ENCODE data around the gene NT5DC3. TPM values are rescaled to one million over a fixed set of nuclear protein-coding genes. Genes with fewer than 3 reads are reported as not detected.
"Not testable (repeated sequence)": the region's sequence is repeated elsewhere in the genome, so short reads cannot be mapped to it uniquely, and the experiment has no call there.

Gene NT5DC3
- total RNA-seq, 2 experiments from 2014 or later: 2.7 to 5.3 TPM

DNA sequence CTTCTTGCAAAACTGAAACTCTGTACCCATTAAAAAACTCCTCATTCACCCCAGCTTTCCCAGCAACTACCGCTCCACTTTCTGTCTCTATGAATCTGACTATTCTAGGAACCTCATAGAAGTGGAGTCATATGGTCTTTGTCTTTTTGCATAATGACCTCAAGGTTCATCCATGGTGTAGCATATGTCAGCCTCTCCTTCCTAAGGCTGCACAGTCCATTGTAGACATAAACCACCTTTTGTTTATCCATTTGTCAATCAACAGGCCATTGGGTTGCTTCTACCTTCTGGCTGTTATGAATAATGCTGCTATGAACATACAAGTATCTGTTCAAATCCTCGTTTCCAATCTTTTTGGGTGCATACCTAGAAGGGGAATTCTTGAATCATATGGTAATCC, 21.1 kb downstream of the NT5DC3 start:
- CTCF ChIA-PET: no interaction called here
- Mint-ChIP-seq H3K4me3 (no peak overlapping the region), H3K27ac (no peak overlapping the region), H3K4me1 (no peaks in the 10 kb centered on the region), H3K36me3 (peaks cover 7% of the 10 kb centered on the region), H3K9me3 (ENCODE audit: low read depth) (peaks cover 6% of the 10 kb centered on the region), H3K27me3 (no peaks in the 10 kb centered on the region)
- DNase-seq (no peak), ATAC-seq (no peak)

DNA sequence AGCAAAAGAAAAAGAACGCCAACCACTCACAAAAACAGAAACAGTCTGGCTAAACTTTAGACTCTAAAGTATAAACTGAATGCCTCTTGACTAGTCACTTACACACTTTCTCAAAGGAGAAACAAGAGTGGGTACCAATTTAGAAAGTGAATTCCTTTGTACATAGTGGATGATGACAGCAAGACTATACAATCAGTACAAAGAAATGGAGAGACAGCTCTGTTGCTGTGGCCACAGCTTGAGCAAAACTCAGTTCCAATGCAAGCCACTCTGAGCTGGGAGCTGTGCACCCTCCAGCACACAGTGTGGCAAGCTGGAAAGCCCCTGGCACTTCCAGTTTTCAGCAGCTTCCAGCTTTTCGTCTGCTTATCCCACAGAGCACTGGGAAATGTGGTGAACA, 21.7 kb downstream of the NT5DC3 start:
- peaks cover 6% of the 10 kb centered on the region for H3K9me3 Mint-ChIP-seq (ENCODE audit: low read depth)
- H3K27ac Mint-ChIP-seq: no peak overlapping the region
- peaks cover 7% of the 10 kb centered on the region for H3K36me3 Mint-ChIP-seq
- CTCF ChIA-PET: no interaction called here
- H3K4me1 Mint-ChIP-seq: no peaks in the 10 kb centered on the region
- no peaks in the 10 kb centered on the region for H3K27me3 Mint-ChIP-seq
- ATAC-seq (no peak), DNase-seq (no peak)
- H3K4me3 Mint-ChIP-seq: no peak overlapping the region

DNA sequence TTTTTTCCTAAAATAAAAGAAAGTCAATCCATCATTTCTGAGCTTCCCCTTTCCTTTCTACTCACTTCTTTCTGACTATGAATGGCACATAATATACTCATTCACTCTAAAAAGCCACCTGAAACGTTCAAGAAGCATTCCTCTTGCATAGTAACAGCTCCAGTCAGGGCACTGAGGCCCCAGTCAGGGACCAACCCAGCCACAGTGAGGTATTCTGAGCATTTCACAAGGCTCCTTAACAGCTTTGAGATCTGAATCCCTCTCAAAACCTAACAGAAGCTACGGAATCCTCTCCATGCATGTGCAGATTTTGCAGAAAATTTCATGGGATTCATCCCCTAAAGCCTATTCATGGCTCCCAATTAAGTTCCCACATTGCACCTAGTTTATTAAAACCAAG, 23.2 kb downstream of the NT5DC3 start:
- no peaks in the 10 kb centered on the region for H3K27me3 Mint-ChIP-seq
- DNase-seq (no peak), ATAC-seq (no peak)
- CTCF ChIA-PET: no interaction called here
- no peaks in the 10 kb centered on the region for H3K4me1 Mint-ChIP-seq
- H3K27ac Mint-ChIP-seq: no peak overlapping the region
- H3K9me3 Mint-ChIP-seq (ENCODE audit: low read depth): peaks cover 6% of the 10 kb centered on the region
- H3K36me3 Mint-ChIP-seq: peaks cover 7% of the 10 kb centered on the region
- no peak overlapping the region for H3K4me3 Mint-ChIP-seq

DNA sequence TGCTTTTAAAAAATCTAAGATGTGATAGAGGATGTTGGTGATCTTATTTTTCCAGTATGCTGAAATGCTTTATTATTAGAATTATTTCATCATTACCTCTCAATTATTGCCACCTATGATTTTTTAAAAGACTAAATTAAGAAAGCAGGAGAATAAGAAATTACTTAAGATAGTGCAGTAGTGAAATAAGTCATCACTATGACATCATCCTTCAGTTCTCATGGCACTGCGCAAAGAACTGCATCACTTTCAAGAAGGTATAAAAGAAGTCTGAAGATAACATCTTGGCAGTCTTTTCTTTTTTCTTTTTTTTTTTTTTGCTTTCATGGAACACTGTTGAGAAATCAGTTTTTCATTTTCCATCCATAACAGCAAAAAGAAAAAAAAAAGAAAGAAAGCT, 24.4 kb downstream of the NT5DC3 start:
- ATAC-seq (no peak), DNase-seq (no peak)
- Mint-ChIP-seq H3K36me3 (peaks cover 5% of the 10 kb centered on the region), H3K27me3 (no peaks in the 10 kb centered on the region), H3K4me1 (no peaks in the 10 kb centered on the region), H3K27ac (no peak overlapping the region), H3K9me3 (ENCODE audit: low read depth) (peaks cover 4% of the 10 kb centered on the region), H3K4me3 (no peak overlapping the region)
- CTCF ChIA-PET: no interaction called here

DNA sequence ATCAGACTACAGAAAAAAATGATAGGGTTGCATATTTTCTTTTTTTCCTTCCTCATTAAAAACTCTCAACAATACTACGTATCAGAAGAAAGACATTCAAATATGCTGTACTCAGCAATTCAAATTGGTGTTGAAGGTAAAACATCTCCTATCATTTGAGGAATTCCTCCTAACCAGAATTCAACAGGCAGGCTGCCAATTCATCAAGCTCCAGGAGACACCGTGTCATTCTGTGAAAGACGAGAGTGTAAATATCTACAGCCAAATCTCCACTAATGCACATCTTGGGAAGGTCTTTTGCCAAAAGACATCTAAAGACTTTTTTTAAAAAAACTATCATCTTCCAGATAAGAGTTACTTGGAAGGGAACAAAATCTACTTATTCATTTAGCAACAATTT, 26.6 kb downstream of the NT5DC3 start:
- no peaks in the 10 kb centered on the region for H3K27me3 Mint-ChIP-seq
- CTCF ChIA-PET: no interaction called here
- no peaks in the 10 kb centered on the region for H3K9me3 Mint-ChIP-seq (ENCODE audit: low read depth)
- ATAC-seq: no peak
- no peak overlapping the region for H3K27ac Mint-ChIP-seq
- no peak for DNase-seq
- H3K4me1 Mint-ChIP-seq: no peaks in the 10 kb centered on the region
- no peak overlapping the region for H3K4me3 Mint-ChIP-seq
- H3K36me3 Mint-ChIP-seq: peaks cover 1% of the 10 kb centered on the region

DNA sequence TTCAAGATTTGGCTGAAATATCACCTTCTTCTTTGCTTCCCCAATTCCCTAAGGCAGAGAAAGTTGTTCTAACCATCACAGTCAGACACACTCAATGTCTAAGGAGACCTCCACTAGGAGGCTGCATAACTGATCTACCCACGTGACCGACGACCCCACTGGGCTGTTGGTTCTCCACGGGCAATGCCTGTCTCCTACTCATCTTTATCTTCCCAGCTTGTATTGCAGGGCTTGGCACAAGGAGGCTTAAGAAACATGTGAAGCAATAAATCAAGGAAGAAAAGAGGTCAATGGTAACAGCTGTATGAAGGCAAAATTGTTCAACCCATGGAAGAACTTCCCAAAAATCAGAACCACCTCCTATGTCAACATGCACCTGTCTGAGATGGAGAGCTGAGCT, 27.1 kb downstream of the NT5DC3 start:
- H3K4me3 Mint-ChIP-seq: no peak overlapping the region
- CTCF ChIA-PET: no interaction called here
- no peak overlapping the region for H3K27ac Mint-ChIP-seq
- H3K36me3 Mint-ChIP-seq: peaks cover 1% of the 10 kb centered on the region
- H3K4me1 Mint-ChIP-seq: no peaks in the 10 kb centered on the region
- no peaks in the 10 kb centered on the region for H3K9me3 Mint-ChIP-seq (ENCODE audit: low read depth)
- ATAC-seq (no peak), DNase-seq (no peak)
- H3K27me3 Mint-ChIP-seq: no peaks in the 10 kb centered on the region

DNA sequence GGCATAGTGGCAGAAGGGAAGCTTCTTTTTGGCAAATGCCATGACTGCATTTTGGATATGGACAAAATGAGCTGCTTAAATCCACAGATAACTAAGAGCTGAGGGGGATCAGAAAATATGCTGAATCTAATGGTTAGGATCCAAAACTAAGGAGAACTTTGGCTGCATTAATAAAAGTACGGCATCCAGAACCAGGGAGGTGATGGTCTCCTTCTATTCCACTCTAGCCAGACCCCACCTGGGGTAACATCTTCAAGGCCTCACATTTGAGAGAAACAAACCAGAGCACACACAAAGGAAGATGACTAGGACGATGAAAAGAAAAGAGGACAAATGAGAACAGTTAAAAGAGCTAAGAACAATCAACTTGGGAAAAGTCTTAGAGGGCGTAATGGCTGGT, 27.6 kb downstream of the NT5DC3 start:
- CTCF ChIA-PET: no interaction called here
- Mint-ChIP-seq H3K36me3 (peaks cover 1% of the 10 kb centered on the region), H3K27ac (no peak overlapping the region), H3K4me3 (no peak overlapping the region), H3K9me3 (ENCODE audit: low read depth) (no peaks in the 10 kb centered on the region), H3K27me3 (no peaks in the 10 kb centered on the region), H3K4me1 (no peaks in the 10 kb centered on the region)
- DNase-seq (no peak), ATAC-seq (no peak)

DNA sequence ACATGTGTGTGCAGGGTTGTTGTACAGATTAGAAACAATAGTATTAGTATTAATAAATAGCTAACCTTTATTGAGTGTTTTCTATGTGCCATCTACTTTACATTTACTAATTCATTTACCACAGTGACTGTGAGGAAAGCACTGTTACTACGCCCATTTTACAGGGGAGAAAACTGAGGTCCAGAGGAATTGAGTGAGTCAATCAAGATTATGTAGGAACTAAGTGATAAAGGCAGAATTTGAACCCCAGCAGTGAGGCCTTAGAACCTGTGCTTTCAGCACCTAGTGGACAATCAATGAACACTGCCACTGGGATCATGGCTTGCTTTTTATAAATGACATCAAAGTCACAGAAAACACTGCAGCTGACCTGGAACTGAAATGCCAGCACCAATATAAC, 28.2 kb downstream of the NT5DC3 start:
- Mint-ChIP-seq H3K27me3 (no peaks in the 10 kb centered on the region), H3K4me1 (no peaks in the 10 kb centered on the region), H3K4me3 (no peak overlapping the region), H3K9me3 (ENCODE audit: low read depth) (no peaks in the 10 kb centered on the region), H3K36me3 (peaks cover 1% of the 10 kb centered on the region), H3K27ac (no peak overlapping the region)
- CTCF ChIA-PET: no interaction called here
- no peak for ATAC-seq
- DNase-seq: no peak

DNA sequence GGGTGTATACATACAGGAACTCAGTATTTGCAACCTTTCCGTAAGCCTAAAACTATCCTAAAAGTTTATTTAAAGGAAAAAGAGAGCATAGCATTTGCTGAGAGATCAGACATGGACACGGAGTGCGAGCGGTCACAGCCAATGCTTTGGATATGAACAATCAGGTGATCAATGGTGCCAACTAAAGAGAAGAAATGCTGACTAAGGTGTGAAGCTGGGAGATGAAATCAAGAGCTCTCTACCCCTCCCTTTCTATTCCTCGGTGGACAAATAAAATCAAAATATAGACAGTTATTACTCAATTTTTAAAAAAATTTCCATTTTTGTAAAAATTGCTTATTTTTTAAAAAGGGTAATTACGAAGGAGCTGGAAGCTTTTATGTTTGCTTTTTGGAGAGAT, 29.2 kb downstream of the NT5DC3 start:
- no peaks in the 10 kb centered on the region for H3K9me3 Mint-ChIP-seq (ENCODE audit: low read depth)
- H3K4me3 Mint-ChIP-seq: no peak overlapping the region
- CTCF ChIA-PET: no interaction called here
- no peaks in the 10 kb centered on the region for H3K27me3 Mint-ChIP-seq
- no peak for ATAC-seq
- no peaks in the 10 kb centered on the region for H3K4me1 Mint-ChIP-seq
- H3K27ac Mint-ChIP-seq: no peak overlapping the region
- H3K36me3 Mint-ChIP-seq: peaks cover 1% of the 10 kb centered on the region
- no peak for DNase-seq

DNA sequence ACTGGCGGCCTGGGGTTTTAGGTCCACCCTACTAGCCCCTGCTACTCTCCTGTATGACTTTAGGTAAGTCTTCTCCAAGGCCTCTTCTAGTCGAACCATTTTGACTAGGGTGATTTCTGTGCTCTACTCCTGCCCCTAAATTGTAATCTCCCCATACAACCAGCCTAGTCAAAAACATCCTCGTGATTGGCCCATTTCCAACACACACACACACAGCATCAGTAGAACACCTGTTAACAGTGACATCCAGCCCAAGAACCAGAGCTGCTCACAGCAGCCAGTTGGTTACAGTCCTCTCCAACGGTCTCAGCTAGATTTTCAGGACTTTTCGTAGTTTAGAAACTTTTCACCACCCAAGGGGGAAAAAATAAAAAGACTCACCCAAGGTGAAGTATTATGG, 30.9 kb downstream of the NT5DC3 start:
- ATAC-seq: no peak
- Mint-ChIP-seq H3K36me3 (peaks cover 2% of the 10 kb centered on the region), H3K9me3 (ENCODE audit: low read depth) (no peaks in the 10 kb centered on the region), H3K27me3 (no peaks in the 10 kb centered on the region), H3K4me1 (no peaks in the 10 kb centered on the region), H3K27ac (no peak overlapping the region), H3K4me3 (no peak overlapping the region)
- DNase-seq: no peak
- CTCF ChIA-PET: interaction anchor here (0.8 kb wide), 1 partner anchor 18 kb away, joined by 3 read pairs; no protein-coding TSS in a partner anchor

DNA sequence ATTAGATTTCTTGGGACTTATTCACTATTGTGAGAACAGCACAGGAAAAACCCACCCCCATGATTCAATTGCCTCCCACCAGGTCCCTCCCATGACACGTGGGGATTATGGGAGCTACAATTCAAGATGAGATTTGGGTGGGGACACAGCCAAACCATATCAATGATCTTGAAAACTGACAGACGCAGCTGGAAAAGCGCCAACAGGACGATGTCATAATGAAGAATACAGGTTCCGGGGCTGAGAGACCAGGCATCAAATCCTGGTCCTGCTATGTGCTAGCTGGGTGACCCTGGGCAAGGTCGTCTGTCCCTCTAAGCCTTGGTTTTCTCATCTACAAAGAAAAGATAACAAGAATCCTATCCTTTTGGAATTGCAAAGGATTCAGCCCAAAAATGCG, 31.4 kb downstream of the NT5DC3 start:
- CTCF ChIA-PET; H3K27ac Mint-ChIP-seq; H3K27me3 Mint-ChIP-seq; DNase-seq; ATAC-seq; H3K4me1 Mint-ChIP-seq; H3K4me3 Mint-ChIP-seq; H3K36me3 Mint-ChIP-seq; H3K9me3 Mint-ChIP-seq (ENCODE audit: low read depth): not testable (repeated sequence)

DNA sequence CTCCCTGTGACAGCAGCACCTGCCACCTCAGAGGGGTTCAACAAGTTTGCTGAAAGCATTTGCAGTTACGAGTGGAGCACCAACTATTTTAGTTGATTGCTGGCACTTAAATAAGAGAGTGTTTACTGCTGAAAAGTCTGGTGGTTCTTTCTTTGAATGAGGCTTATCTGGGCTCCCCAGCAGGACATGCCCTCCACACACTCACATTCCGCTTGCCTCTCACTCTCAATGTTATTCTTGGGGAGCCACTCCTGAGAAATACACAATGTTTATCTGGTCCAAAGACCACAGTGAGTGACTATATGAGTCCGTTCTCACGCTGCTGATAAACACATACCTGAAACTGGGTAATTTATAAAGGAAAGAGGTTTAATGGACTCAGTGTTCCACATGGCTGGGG, 31.9 kb downstream of the NT5DC3 start:
- CTCF ChIA-PET: no interaction called here
- Mint-ChIP-seq H3K4me1 (no peaks in the 10 kb centered on the region), H3K36me3 (peaks cover 4% of the 10 kb centered on the region), H3K9me3 (ENCODE audit: low read depth) (no peaks in the 10 kb centered on the region), H3K27me3 (no peaks in the 10 kb centered on the region), H3K27ac (no peak overlapping the region), H3K4me3 (no peak overlapping the region)
- no peak for ATAC-seq
- no peak for DNase-seq

DNA sequence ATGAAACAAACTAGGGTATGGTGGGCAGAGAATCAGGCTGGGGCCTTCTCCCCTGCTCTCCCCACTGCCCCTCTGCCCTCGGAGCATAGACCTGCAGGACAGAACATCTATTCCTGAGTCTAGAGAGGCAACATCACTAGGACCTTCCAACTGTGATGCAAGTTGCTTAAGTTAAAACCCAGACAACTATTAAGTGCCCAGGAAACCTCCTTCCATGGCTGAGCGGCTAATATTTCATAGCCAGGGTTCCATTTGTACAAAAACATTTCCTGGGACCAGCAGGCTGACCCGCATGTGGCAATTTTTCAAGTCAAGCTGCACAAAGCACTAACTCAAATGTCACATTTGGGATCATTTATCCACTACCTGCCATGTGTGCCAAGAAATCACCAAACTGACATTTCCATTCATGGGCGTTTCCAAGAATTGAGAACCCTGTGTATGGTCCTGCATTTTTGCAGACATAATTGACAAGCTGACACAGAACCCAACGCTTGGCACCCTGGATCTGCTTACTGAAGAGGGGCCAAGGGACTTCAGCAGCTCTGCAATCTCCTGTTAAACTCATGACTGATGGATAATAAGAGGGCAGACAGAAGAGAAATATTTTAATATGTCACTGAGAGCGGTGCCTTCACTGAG, 32.7 kb downstream of the NT5DC3 start:
- no peaks in the 10 kb centered on the region for H3K9me3 Mint-ChIP-seq (ENCODE audit: low read depth)
- H3K27ac Mint-ChIP-seq: no peak overlapping the region
- CTCF ChIA-PET: no interaction called here
- no peak overlapping the region for H3K4me3 Mint-ChIP-seq
- no peaks in the 10 kb centered on the region for H3K27me3 Mint-ChIP-seq
- no peak for ATAC-seq
- H3K36me3 Mint-ChIP-seq: peaks cover 4% of the 10 kb centered on the region
- H3K4me1 Mint-ChIP-seq: no peaks in the 10 kb centered on the region
- DNase-seq: no peak

DNA sequence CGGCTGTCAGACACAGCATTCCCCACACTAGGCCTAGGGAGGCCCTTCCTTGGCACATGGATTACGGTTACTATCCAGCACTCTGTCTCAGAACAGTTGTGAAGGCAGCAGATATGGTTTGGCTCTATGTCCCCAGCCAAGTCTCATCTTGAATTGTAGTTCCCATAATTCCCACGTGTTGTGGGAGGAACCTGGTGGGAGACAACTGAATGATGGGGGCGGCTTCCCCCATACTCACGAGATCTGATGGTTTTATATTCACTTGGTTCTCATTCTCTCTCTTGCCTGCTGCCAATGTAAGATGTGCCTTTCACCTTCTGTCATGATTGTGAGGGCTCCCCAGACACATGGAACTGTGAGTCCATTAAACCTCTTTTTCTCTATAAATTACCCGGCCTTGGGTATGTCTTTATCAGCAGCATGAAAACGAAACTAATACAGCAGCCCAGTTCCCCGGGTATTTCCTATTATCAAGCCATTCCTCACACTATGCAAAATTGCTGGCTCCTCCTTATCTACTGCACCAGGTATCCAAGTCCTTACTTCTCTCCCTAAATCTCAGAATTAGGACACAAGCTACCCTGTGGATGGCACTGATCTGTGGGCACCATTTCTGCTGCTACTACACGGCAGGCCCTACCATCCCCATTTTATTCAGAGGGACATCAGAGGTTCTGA, 33.3 kb downstream of the NT5DC3 start:
- H3K27ac Mint-ChIP-seq: no peak overlapping the region
- DNase-seq (no peak), ATAC-seq (no peak)
- no peak overlapping the region for H3K4me3 Mint-ChIP-seq
- peaks cover 4% of the 10 kb centered on the region for H3K36me3 Mint-ChIP-seq
- H3K9me3 Mint-ChIP-seq (ENCODE audit: low read depth): no peaks in the 10 kb centered on the region
- H3K4me1 Mint-ChIP-seq: no peaks in the 10 kb centered on the region
- no peaks in the 10 kb centered on the region for H3K27me3 Mint-ChIP-seq
- CTCF ChIA-PET: no interaction called here

DNA sequence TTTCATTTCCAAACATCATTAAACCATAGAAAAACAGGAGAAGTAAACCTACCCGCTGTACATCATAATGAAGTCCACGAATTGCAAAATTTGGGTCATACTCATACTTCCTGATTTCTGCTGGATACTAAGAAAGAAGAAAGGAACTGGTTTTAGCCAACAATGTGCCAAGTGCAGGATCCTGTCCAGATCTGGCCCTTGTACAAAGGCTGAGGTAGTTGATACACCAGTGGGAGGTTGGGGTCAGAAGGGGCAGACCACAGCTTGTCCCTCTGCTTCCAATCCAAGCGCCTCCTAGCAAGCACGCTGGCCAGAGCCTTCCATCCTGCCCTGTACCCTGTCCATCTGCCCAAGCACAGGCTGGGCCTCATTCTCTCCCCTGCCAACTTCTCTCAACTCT, 34.2 kb downstream of the NT5DC3 start:
- no peaks in the 10 kb centered on the region for H3K4me1 Mint-ChIP-seq
- no peak for DNase-seq
- no peak for ATAC-seq
- peaks cover 5% of the 10 kb centered on the region for H3K36me3 Mint-ChIP-seq
- CTCF ChIA-PET: no interaction called here
- H3K27ac Mint-ChIP-seq: no peak overlapping the region
- no peaks in the 10 kb centered on the region for H3K9me3 Mint-ChIP-seq (ENCODE audit: low read depth)
- no peak overlapping the region for H3K4me3 Mint-ChIP-seq
- no peaks in the 10 kb centered on the region for H3K27me3 Mint-ChIP-seq

All from activated CD8-positive, alpha-beta memory T cell treated with anti-CD3 and anti-CD28 coated beads, Interleukin-2, amount 10 ng/mL, durations not matched to agents 7 days and 5 days (primary cell).